Measurements from ENCODE around the gene CTSF.

DNA sequence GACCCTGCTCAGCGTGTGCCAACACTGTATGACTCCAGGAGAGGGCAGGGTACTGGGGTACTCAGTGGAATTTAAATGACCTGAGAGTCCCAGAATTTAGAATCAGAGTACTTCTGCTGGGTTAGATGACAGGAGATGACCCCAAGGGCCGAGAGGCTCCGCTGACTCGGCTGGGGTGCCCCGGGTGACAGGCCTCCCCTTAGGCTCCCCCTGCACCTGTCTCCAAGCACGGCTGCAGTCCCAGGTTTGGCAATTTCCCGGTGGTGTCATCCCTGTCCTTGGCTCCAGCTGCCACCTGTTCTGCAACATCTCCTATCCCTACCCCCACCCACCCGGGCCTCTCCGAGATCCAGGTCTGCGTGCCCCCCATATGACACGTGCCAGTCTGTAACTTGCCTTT is 20.4 kb downstream of the CTSF start:
- TF ChIP-seq POLR2A (IDR thresholded peaks at IDR 0.05; ENCODE audit: borderline replicate concordance, extremely low read depth, insufficient read depth, insufficient read length) (no peak), SRF (IDR thresholded peaks at IDR 0.05; ENCODE audit: low read depth) (no peak), POLR2AphosphoS5 (IDR thresholded peaks at IDR 0.05; ENCODE audit: low read depth, low read length) (no peak), MAX (IDR thresholded peaks at IDR 0.05) (no peak), EZH2 (IDR thresholded peaks at IDR 0.05) (no peak), RAD21 (IDR thresholded peaks at IDR 0.05; ENCODE audit: low read depth) (no peak), YY1 (IDR thresholded peaks at IDR 0.05; ENCODE audit: extremely low read depth, insufficient replicate concordance, low read depth, low read length) (no peak), JUND (IDR thresholded peaks at IDR 0.05) (no peak), EZH2phosphoT487 (IDR thresholded peaks at IDR 0.05; ENCODE audit: borderline replicate concordance) (no peak), CBX3 (IDR thresholded peaks at IDR 0.05; ENCODE audit: low read depth) (no peak), SIN3A (IDR thresholded peaks at IDR 0.05; ENCODE audit: low read depth) (no peak)
- TF ChIP-seq, protein P1, sequence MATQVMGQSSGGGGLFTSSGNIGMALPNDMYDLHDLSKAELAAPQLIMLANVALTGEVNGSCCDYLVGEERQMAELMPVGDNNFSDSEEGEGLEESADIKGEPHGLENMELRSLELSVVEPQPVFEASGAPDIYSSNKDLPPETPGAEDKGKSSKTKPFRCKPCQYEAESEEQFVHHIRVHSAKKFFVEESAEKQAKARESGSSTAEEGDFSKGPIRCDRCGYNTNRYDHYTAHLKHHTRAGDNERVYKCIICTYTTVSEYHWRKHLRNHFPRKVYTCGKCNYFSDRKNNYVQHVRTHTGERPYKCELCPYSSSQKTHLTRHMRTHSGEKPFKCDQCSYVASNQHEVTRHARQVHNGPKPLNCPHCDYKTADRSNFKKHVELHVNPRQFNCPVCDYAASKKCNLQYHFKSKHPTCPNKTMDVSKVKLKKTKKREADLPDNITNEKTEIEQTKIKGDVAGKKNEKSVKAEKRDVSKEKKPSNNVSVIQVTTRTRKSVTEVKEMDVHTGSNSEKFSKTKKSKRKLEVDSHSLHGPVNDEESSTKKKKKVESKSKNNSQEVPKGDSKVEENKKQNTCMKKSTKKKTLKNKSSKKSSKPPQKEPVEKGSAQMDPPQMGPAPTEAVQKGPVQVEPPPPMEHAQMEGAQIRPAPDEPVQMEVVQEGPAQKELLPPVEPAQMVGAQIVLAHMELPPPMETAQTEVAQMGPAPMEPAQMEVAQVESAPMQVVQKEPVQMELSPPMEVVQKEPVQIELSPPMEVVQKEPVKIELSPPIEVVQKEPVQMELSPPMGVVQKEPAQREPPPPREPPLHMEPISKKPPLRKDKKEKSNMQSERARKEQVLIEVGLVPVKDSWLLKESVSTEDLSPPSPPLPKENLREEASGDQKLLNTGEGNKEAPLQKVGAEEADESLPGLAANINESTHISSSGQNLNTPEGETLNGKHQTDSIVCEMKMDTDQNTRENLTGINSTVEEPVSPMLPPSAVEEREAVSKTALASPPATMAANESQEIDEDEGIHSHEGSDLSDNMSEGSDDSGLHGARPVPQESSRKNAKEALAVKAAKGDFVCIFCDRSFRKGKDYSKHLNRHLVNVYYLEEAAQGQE (IDR thresholded peaks at IDR 0.05; ENCODE audit: low read depth), result no peak
- TF ChIP-seq, protein P2, sequence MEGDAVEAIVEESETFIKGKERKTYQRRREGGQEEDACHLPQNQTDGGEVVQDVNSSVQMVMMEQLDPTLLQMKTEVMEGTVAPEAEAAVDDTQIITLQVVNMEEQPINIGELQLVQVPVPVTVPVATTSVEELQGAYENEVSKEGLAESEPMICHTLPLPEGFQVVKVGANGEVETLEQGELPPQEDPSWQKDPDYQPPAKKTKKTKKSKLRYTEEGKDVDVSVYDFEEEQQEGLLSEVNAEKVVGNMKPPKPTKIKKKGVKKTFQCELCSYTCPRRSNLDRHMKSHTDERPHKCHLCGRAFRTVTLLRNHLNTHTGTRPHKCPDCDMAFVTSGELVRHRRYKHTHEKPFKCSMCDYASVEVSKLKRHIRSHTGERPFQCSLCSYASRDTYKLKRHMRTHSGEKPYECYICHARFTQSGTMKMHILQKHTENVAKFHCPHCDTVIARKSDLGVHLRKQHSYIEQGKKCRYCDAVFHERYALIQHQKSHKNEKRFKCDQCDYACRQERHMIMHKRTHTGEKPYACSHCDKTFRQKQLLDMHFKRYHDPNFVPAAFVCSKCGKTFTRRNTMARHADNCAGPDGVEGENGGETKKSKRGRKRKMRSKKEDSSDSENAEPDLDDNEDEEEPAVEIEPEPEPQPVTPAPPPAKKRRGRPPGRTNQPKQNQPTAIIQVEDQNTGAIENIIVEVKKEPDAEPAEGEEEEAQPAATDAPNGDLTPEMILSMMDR (IDR thresholded peaks at IDR 0.05 in 2 of 3, conservative IDR thresholded peaks at IDR 0.05 in 1 of 3; ENCODE audit: borderline replicate concordance in 1 of 3, insufficient read depth in 1 of 3, low read depth in 2 of 3, low read length in 2 of 3), result no peak

Measured in HCT116 (cell line).